HG03439 (cell line): ENCODE measurements around the gene RAD51B.

Source experiments
- ATAC-seq: cut with Tn5 transposase; IDR thresholded peaks from one replicate; pipeline ENCODE4 v1.9.1; 2021; ENCODE audit warnings: mild to moderate bottlenecking, moderate library complexity; ENCODE audit not compliant: unreplicated experiment

Gene RAD51B

GRCh38 chr14:68446243-68447040 is 626.9 kb downstream of the RAD51B start:
- ATAC-seq: no peak

GRCh38 chr14:68447581-68448251 is 628.1 kb downstream of the RAD51B start:
- no peak for ATAC-seq

GRCh38 chr14:68448252-68448902 is 628.8 kb downstream of the RAD51B start:
- ATAC-seq: no peak

- no peak for ATAC-seq
Observed at GRCh38 chr14:68449561-68450181, 630.1 kb downstream of the RAD51B start.

- ATAC-seq: no peak
Observed at GRCh38 chr14:68450391-68451120, 631.0 kb downstream of the RAD51B start.

- ATAC-seq: no peak
Observed at GRCh38 chr14:68451696-68452373, 632.3 kb downstream of the RAD51B start.

- no peak for ATAC-seq
Observed at GRCh38 chr14:68458253-68458652, 638.7 kb downstream of the RAD51B start.

- ATAC-seq: no peak
Observed at GRCh38 chr14:68458840-68459469, 639.4 kb downstream of the RAD51B start.

GRCh38 chr14:68459480-68460136 is 640.0 kb downstream of the RAD51B start:
- ATAC-seq: no peak

GRCh38 chr14:68460541-68460940 is 641.0 kb downstream of the RAD51B start:
- no peak for ATAC-seq

GRCh38 chr14:68461086-68461485 is 641.5 kb downstream of the RAD51B start:
- no peak for ATAC-seq

- no peak for ATAC-seq
Observed at GRCh38 chr14:68462683-68463082, 643.1 kb downstream of the RAD51B start.

GRCh38 chr14:68463299-68463698 is 643.7 kb downstream of the RAD51B start:
- ATAC-seq: no peak

- ATAC-seq: no peak
Observed at GRCh38 chr14:68463705-68464374, 644.3 kb downstream of the RAD51B start.

- no peak for ATAC-seq
Observed at GRCh38 chr14:68464711-68465110, 645.1 kb downstream of the RAD51B start.

- ATAC-seq: no peak
Observed at GRCh38 chr14:68466491-68466977, 647.0 kb downstream of the RAD51B start.

- ATAC-seq: no peak
Observed at GRCh38 chr14:68467425-68467824, 647.8 kb downstream of the RAD51B start.

- no peak for ATAC-seq
Observed at GRCh38 chr14:68468437-68469207, 649.0 kb downstream of the RAD51B start.
